ENCODE measurements around the gene ASB4. TPM values are rescaled to one million over a fixed set of nuclear protein-coding genes. Genes with fewer than 3 reads are reported as not detected.

ASB4 gene
- total RNA-seq, 4 donors from 2014 or later, result not detected

DNA sequence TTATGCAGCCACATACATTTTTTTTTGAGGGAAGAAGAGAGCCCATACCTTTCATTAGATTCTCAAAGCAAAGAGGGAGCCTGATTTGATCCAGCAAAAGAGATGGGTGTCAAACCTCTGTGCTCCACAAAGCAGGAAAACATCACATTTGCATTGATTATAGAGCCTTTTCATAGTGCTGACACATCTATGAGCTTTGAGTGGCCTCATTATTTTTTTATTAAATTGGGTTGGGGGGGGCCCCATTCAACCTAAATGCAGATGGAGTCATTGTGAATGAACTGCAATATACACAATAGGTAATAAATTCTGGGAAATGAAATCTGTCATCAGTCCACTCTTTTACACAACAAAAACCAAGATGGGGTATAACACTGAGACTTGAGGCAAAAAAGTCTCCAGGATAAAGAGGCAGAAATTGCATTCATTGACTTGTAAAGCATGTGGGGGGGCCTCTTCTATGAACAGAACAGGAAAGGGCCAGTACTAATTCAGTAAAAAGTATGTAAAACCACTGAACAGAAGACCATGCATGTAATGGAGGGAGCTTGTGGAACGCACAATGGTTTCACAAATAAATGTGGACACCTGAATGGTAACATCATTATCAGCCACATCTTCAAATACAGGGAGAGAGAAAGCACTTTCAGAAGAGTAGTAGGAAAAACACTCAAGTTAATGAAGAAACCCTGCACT, 17.7 kb upstream of the ASB4 start:
- no peaks in the 10 kb centered on the region for H3K9me3 ChIP-seq
- no peak overlapping the region for H3K27ac ChIP-seq
- ATAC-seq, result no peak
- no peak overlapping the region for H3K4me3 ChIP-seq
- TF ChIP-seq EP300 (IDR thresholded peaks at IDR 0.05) (no peak), POLR2A (IDR thresholded peaks at IDR 0.05) (no peak), POLR2AphosphoS5 (IDR thresholded peaks at IDR 0.05) (no peak), CTCF (IDR thresholded peaks at IDR 0.05) (no peak)
- H3K27me3 ChIP-seq, result no peaks in the 10 kb centered on the region
- 100% methylated on average over 1 of the region's 1 CpG for WGBS, 2 donors (ENCODE audit: low coverage in 1 of 2)
- H3K36me3 ChIP-seq, result no peaks in the 10 kb centered on the region
- H3K4me1 ChIP-seq, result peaks cover 0 to 6% (median 0%) of the 10 kb centered on the region in 3 donors

DNA sequence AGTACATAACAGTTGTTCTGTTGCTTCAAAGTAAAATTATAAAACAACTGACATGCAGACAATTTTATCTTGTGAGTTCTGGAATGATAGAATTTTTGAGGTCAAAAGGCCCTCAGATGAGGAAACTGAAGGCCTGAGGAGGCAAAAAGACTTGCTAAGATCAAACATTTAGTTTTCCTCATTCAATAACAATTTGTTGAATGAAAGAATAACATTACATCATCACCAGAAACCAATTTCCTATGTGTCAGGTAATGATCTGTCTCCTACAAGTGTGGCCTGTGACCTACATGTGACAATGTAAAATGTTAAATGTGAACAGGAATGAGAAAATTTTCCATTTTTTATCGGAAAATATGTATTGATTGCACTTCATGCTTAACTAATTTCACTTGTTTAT, 16.6 kb upstream of the ASB4 start:
- no peak for TF ChIP-seq CTCF (IDR thresholded peaks at IDR 0.05)
- no peak for TF ChIP-seq EP300 (IDR thresholded peaks at IDR 0.05)
- no peak for TF ChIP-seq POLR2AphosphoS5 (IDR thresholded peaks at IDR 0.05)
- no peak for TF ChIP-seq POLR2A (IDR thresholded peaks at IDR 0.05)
- 90 to 91% methylated on average over 1 of the region's 1 CpG for WGBS, 2 donors (ENCODE audit: low coverage in 1 of 2)
- Histone ChIP-seq H3K27ac (no peak overlapping the region), H3K36me3 (no peaks in the 10 kb centered on the region), H3K27me3 (no peaks in the 10 kb centered on the region), H3K9me3 (no peaks in the 10 kb centered on the region), H3K4me3 (no peak overlapping the region), H3K4me1 (peaks cover 0 to 6% (median 0%) of the 10 kb centered on the region in 3 donors)
- ATAC-seq, result no peak

- 58 to 89% methylated on average over 4 of the region's 4 CpGs for WGBS, 2 donors (ENCODE audit: low coverage in 1 of 2)
- no peak for TF ChIP-seq POLR2AphosphoS5 (IDR thresholded peaks at IDR 0.05)
- TF ChIP-seq CTCF (IDR thresholded peaks at IDR 0.05), result no peak
- no peak for TF ChIP-seq POLR2A (IDR thresholded peaks at IDR 0.05)
- TF ChIP-seq EP300 (IDR thresholded peaks at IDR 0.05), result no peak
- Histone ChIP-seq H3K4me3 (no peak overlapping the region), H3K27me3 (no peaks in the 10 kb centered on the region), H3K4me1 (peaks cover 0 to 6% (median 0%) of the 10 kb centered on the region in 3 donors), H3K36me3 (no peaks in the 10 kb centered on the region), H3K27ac (no peak overlapping the region), H3K9me3 (no peaks in the 10 kb centered on the region)
- no peak for ATAC-seq
Observed at GRCh38 chr7:95469848-95470247, 15.9 kb upstream of the ASB4 start.

- peaks cover 0 to 6% (median 0%) of the 10 kb centered on the region in 3 donors for H3K4me1 ChIP-seq
- no peaks in the 10 kb centered on the region for H3K27me3 ChIP-seq
- no peaks in the 10 kb centered on the region for H3K36me3 ChIP-seq
- TF ChIP-seq CTCF (IDR thresholded peaks at IDR 0.05) (no peak), EP300 (IDR thresholded peaks at IDR 0.05) (no peak), POLR2AphosphoS5 (IDR thresholded peaks at IDR 0.05) (no peak), POLR2A (IDR thresholded peaks at IDR 0.05) (no peak)
- 57% methylated on average over 3 of the region's 3 CpGs for WGBS, 2 donors (ENCODE audit: low coverage in 1 of 2)
- H3K4me3 ChIP-seq, result no peak overlapping the region
- no peak for ATAC-seq
- no peaks in the 10 kb centered on the region for H3K9me3 ChIP-seq
- H3K27ac ChIP-seq, result no peak overlapping the region
Observed at GRCh38 chr7:95470452-95470851, 15.3 kb upstream of the ASB4 start.

DNA sequence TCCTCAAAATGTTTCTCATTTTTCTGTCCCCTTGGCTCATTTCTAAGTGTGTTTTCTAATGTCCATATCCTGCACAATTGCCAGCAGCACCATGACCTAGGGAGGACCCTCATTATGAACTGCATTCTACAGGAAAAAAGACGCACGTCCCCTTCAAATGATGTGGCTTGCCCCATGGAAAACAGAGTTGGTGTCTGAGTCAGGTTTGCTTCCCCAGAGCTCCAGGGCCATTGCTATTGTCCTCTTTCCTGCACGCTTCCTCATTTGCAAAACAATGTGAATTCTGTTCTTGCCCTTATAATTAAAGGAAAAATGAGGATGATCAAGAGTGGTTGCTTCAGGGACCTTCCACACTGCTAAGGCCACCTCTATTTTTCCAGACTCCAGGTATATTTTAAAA, 14.7 kb upstream of the ASB4 start:
- peaks cover 0 to 6% (median 0%) of the 10 kb centered on the region in 3 donors for H3K4me1 ChIP-seq
- H3K4me3 ChIP-seq, result no peak overlapping the region
- H3K9me3 ChIP-seq, result no peaks in the 10 kb centered on the region
- no peak overlapping the region for H3K27ac ChIP-seq
- no peaks in the 10 kb centered on the region for H3K36me3 ChIP-seq
- WGBS, 2 donors (ENCODE audit: low coverage in 1 of 2), result 73 to 100% methylated on average over 1 to 3 of the region's 3 CpGs
- H3K27me3 ChIP-seq, result no peaks in the 10 kb centered on the region
- TF ChIP-seq EP300 (IDR thresholded peaks at IDR 0.05) (no peak), CTCF (IDR thresholded peaks at IDR 0.05) (no peak), POLR2AphosphoS5 (IDR thresholded peaks at IDR 0.05) (no peak), POLR2A (IDR thresholded peaks at IDR 0.05) (no peak)
- no peak for ATAC-seq

Data from gastroesophageal sphincter (tissue), 4 donors.